Measurements from ENCODE around the gene MARF1.
"Not testable (repeated sequence)": the region's sequence is repeated elsewhere in the genome, so short reads cannot be mapped to it uniquely, and the experiment has no call there.

Gene MARF1

DNA sequence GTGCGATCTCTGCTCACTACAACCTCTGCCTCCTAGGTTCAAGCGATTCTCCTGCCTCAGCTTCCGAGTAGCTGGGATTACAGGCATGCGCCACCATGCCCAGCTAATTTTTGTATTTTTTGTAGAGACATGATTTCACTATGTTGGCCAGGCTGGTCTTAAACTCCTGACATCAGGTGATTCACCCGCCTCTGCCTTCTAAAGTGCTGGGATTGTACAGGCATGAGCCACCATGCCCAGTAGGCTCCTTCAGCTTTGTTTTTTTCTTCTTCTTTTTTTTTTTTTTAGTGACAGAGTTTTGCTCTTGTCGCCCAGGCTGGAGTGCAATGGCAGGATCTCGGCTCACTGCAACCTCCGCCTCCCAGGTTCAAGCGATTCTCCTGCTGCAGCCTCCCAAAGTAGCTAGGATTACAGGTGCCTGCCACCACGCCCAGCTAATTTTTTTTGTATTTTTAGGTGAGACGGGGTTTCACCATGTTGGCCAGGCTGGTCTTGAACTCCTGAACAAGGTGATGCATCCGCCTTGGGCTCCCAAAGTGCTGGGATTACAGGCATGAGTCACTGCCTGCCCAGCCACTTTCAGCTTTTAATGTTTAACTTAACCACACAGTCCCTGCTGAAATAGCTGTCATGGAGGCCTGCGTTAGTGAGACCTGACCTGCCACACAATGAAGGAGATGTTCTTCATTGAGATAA lies 95.7 kb downstream of the MARF1 start:
- not testable (repeated sequence) for H3K4me1 Mint-ChIP-seq; H3K4me3 Mint-ChIP-seq; H3K36me3 Mint-ChIP-seq; H3K27ac Mint-ChIP-seq; DNase-seq (ENCODE audit: low spot score in 2 of 2); H3K9me3 Mint-ChIP-seq; ATAC-seq (ENCODE audit: low read depth); H3K27me3 Mint-ChIP-seq

DNA sequence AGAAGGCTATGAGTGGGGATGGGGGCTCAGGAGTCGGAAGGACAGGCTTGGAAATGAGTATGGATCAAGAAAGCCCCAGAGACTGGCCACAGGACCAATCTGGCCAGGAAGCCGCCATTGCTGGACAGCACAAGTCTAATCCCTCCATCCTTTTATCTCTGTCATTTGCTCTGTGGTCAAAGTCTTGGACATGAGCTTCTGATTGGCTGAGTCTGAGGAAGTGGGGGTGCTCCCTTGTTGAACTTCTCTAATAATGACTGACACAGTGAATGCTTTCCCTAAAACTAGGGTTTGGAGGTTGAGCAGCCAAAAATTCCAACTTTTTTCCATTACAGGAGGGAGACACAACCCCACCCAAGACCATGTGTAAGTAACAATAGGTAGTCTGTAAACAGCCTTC lies 97.4 kb downstream of the MARF1 start:
- no peak for ATAC-seq (ENCODE audit: low read depth)
- Mint-ChIP-seq H3K27me3 (no peaks in the 10 kb centered on the region), H3K27ac (no peak overlapping the region), H3K4me1 (peaks cover 2% of the 10 kb centered on the region), H3K36me3 (peaks cover 2% of the 10 kb centered on the region), H3K4me3 (no peak overlapping the region), H3K9me3 (peaks cover 1% of the 10 kb centered on the region)
- DNase-seq (ENCODE audit: low spot score in 2 of 2) = no peak

DNA sequence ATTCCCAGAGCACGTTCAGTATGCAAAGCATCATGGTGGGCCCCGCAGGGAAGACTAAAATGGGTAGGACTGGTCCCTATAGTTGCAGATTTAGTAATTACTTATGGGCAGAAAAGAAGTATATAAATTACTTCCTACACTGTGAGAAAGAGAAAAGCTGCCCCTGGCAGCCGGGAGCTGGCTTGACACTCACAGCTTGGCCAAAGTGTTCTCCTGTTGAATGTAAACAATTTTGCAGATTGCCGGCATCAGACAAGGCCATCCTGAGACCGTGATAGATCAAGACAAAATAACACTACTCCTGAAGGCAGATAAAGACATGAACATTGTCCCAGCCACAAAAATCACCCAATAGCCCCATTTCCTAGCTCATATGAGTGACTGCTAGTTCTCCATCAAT lies 98.5 kb downstream of the MARF1 start:
- Mint-ChIP-seq H3K4me1 (peaks cover 2% of the 10 kb centered on the region), H3K36me3 (peaks cover 2% of the 10 kb centered on the region), H3K27me3 (no peaks in the 10 kb centered on the region), H3K9me3 (peaks cover 1% of the 10 kb centered on the region), H3K27ac (no peak overlapping the region), H3K4me3 (no peak overlapping the region)
- no peak for ATAC-seq (ENCODE audit: low read depth)
- no peak for DNase-seq (ENCODE audit: low spot score in 2 of 2)
